Stimulated activated CD4-positive, alpha-beta T cell treated with anti-CD3 and anti-CD28 coated beads, Interleukin-12 subunit alpha, Interleukin-12 subunit beta, amount 100 ng/mL, for 24 hours (primary cell): Measurements from ENCODE around the gene TCEAL5.
"Not testable (repeated sequence)": the region's sequence is repeated elsewhere in the genome, so short reads cannot be mapped to it uniquely, and the experiment has no call there.

Experiments used
- DNase-seq, 2 experiments: peaks; one replicate each; pipeline ENCODE4 v3.0.0-alpha.2; 2020; ENCODE audit warnings: low read depth in 2 of 2

The TCEAL5 gene

GRCh38 chrX:103234869-103235268 lies 41.7 kb downstream of the TCEAL5 start:
- no peak for DNase-seq

- DNase-seq = no peak
Observed at GRCh38 chrX:103233263-103233662, 43.3 kb downstream of the TCEAL5 start.

- not testable (repeated sequence) for DNase-seq
Observed at GRCh38 chrX:103225918-103226317, 50.6 kb downstream of the TCEAL5 start.
